NCI-H146 (cell line): ENCODE results near the gene ARSG.
"Not testable (repeated sequence)": the region's sequence is repeated elsewhere in the genome, so short reads cannot be mapped to it uniquely, and the experiment has no call there.

Experiments
- DNase-seq: peaks from one replicate; lab custom pipeline; 2025; lab: John Stamatoyannopoulos, UW

ARSG gene

DNA sequence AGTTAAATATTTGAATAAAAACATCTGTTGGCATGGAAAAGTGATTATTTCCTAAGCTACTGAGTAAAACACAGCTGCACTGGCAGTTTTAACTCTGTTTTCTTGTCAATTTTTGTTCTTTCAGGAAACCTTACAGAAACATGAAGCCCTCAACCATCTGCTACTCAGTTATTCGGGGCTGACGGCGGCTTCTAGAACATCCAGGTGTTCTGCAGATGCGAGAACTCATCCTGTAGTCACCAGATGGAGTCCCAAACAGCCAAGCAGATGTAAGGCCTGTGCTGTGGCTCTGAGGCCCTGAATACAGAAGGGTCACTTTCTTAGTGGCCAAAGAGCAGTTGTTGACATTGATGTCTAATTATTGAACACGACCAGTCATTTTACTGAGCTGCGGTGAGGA, 15.5 kb downstream of the ARSG start:
- DNase-seq: no peak

GRCh38 chr17:68307443-68307842, 16.1 kb downstream of the ARSG start:
- DNase-seq: no peak

DNA sequence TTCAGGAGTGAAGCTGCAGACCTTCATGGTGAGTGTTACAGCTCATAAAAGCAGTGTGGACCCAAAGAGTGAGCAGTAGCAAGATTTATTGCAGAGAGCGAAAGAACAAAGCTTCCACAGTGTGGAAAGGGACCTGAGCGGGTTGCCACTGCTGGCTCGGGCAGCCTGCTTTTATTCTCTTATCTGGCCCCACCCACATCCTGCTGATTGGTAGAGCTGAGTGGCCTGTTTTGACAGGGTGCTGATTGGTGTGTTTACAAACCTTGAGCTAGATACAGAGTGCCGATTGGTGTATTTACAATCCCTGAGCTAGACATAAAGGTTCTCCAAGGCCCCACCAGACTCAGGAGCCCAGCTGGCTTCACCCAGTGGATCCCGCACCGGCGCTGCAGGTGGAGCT, 17.2 kb downstream of the ARSG start:
- DNase-seq: not testable (repeated sequence)

GRCh38 chr17:68309066-68309670, 17.9 kb downstream of the ARSG start:
- DNase-seq: not testable (repeated sequence)

DNA sequence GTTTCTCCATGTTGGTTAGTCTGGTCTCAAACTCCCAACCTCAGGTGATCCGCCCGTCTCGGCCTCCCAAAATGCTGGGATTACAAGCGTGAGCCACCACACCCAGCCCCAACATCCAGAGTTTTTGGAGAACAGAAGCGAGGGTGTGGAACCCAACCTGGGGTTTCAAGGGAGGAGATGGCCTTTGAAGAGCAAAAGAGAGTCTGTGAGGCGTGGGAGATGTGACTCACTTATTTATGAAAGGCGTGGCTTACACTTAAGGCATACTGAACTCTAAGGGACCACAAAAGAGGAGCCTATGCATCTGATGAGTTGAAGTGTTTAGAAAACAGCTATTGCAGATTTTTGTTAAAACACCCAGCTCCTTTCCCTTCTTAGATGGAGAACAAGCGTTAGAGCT, 18.9 kb downstream of the ARSG start:
- DNase-seq: no peak

GRCh38 chr17:68314916-68315535, 23.7 kb downstream of the ARSG start:
- no peak for DNase-seq

GRCh38 chr17:68315930-68316329, 24.6 kb downstream of the ARSG start:
- no peak for DNase-seq

DNA sequence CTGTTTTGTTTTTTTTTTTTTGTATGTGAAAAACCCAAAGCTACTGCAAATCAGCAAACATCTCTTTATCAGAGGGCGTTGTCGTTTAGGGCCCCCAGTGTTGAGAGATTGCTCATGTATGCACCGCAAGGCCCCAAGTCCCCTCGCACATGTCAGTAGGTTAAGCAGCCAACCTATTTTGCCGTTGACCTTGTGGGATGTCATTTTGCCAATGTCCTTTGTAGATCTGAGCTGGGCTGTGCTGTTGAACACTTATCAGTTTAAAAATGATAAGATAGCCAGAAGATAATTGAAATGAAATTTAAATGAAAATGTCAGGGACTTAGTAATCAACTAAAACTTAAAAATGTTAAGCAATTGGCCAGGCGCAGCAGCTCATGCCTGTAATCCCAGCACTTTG, 26.2 kb downstream of the ARSG start:
- no peak for DNase-seq

- DNase-seq: peak; percentile 30
These were observed 27.1 kb downstream of the ARSG start for GRCh38 chr17:68318103-68318991.

- DNase-seq: no peak
These were observed 28.3 kb downstream of the ARSG start for GRCh38 chr17:68319410-68320162.

GRCh38 chr17:68320311-68320865, 29.1 kb downstream of the ARSG start:
- no peak for DNase-seq

- DNase-seq: no peak
These were observed 29.8 kb downstream of the ARSG start for GRCh38 chr17:68320943-68321555.

DNA sequence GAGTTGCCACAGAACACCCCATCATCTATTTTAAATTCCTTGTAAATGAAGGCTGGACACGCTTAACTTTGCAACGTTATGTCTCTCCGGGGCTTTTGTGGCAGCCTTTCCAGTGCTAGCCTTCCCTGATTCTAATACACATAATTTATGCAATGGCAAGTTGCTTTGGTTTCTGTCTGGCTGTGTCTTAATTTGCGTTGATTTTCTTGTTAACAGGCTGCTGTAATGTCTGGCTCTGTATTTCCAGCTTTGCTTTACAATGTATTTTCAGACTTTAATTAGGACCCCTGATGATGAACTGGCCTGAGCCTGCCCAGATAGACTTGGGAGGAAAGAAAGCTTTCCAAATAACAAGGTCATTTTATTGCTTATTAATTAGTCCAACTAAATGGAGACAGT, 30.3 kb downstream of the ARSG start:
- no peak for DNase-seq

DNA sequence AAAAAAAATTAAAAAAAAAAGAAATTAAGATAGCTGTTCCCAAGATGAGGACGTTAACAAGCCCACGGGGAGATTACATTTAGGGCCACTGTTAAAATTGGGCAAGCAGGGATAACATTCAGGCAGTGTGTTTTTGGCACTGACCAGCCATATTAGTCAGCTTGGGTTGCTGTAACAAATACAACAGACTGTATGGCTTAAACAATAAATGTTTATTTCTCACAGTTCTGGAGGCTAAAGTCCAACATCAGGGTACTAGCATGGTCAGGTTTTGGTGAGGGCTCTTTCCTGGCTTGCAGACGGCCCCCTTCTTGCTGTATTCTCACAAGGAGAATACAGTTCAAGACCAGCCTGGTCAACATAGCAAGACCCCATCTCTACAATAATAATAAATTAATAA, 31.3 kb downstream of the ARSG start:
- DNase-seq: no peak

GRCh38 chr17:68324114-68324513, 32.8 kb downstream of the ARSG start:
- no peak for DNase-seq

- DNase-seq: no peak
These were observed 33.5 kb downstream of the ARSG start for GRCh38 chr17:68324654-68325336.

GRCh38 chr17:68325961-68326360, 34.7 kb downstream of the ARSG start:
- DNase-seq: peak; percentile 15

- DNase-seq: no peak
These were observed 35.4 kb downstream of the ARSG start for GRCh38 chr17:68326681-68327080.

DNA sequence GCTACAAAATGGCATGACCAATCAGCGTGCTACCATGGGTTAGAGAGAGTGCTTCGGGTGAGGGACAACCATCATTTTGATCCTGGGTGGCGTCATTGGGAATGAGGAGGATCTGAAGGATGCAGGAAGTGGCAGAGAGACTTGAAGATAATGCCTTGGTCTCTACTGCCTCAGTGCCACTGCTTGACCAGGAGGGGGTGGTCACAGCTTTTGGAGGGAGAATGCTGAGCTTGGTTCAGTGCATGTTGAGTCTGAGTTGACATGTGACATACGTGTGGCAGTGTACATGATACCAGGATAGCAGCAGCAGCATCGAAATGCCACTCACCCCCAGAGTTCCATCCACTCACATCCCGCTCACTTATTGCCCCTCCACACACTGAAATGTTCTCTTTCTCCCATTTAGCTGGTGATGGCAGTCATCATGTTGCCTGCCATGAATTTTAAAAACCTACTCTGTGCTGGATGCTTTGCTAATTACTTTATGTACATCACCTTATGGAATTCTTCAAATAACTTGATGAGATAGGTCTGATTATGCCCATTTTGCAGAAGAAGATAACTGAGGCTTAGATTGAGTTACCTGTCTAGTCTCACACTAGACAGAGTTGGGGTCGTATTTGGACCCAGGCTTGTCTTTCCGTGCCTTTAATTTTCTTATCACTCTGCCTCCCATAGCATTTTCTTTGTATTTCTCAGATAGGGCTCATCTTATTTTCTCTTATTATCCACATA, 36.7 kb downstream of the ARSG start:
- no peak for DNase-seq

GRCh38 chr17:68328676-68329075, 37.4 kb downstream of the ARSG start:
- no peak for DNase-seq
